IMR-90 (cell line): ENCODE measurements around the gene ZNF800. TPM values are rescaled to one million over a fixed set of nuclear protein-coding genes. Genes with fewer than 3 reads are reported as not detected.

Source experiments
- ATAC-seq: fragments of 200-7000 bp; cut with Tn5 transposase; 2 replicates; pipeline ENCODE4 v1.9.1; 2020; ENCODE audit warnings: low read depth, mild to moderate bottlenecking, moderate library complexity
- BruUV-seq: library from RNA; stranded (reverse); fragments of 400-500 nt; replicated peaks from 2 replicates; lab custom pipeline; 2021; lab: Mats Ljungman, UMichigan
- CTCF ChIA-PET: fragments of 300-600 bp; formaldehyde crosslinking; extraction: SDS; loops from one replicate; lab custom pipeline; 2021; ENCODE audit warnings: antibody characterized with exemption; lab: Yijun Ruan, JAX
- POLR2A ChIA-PET: fragments of 300-600 bp; sonication (Branson Sonifier 250); formaldehyde crosslinking; loops from one replicate; lab custom pipeline; 2022; ENCODE audit warnings: antibody characterized with exemption; ENCODE audit not compliant: unreplicated experiment; lab: Charles Lee
- DNase-seq: peaks from one replicate; pipeline ENCODE4 v3.0.0; 2013
- H2AFZ ChIP-seq: replicated peaks from 2 replicates; pipeline ENCODE3; 2013; ENCODE audit warnings: low read length, mild to moderate bottlenecking; ENCODE audit not compliant: poor library complexity
- H2AK5ac ChIP-seq: 2 replicates; pipeline ENCODE4 v1.6.1; 2013; ENCODE audit warnings: low read depth, low read length, inconsistent platforms
- H2AK9ac ChIP-seq: replicated peaks from 2 replicates; pipeline ENCODE3; 2013; ENCODE audit warnings: mild to moderate bottlenecking, low read depth, low read length, moderate library complexity; ENCODE audit not compliant: poor library complexity
- H2BK120ac ChIP-seq: 2 replicates; pipeline ENCODE4 v1.6.1; 2013; ENCODE audit warnings: low read depth, low read length, inconsistent platforms
- H2BK15ac ChIP-seq: 3 replicates; pipeline ENCODE4 v1.6.1; 2013; ENCODE audit warnings: low read depth, low read length, inconsistent platforms
- H2BK20ac ChIP-seq: 2 replicates; pipeline ENCODE4 v1.6.1; 2013; ENCODE audit warnings: low read depth, mild to moderate bottlenecking, inconsistent platforms, low read length, moderate library complexity
- H2BK5ac ChIP-seq: 2 replicates; pipeline ENCODE4 v1.6.1; 2013; ENCODE audit warnings: mild to moderate bottlenecking, low read depth, low read length, inconsistent platforms; ENCODE audit not compliant: poor library complexity, severe bottlenecking
- H3K14ac ChIP-seq: replicated peaks from 2 replicates; pipeline ENCODE4 v1.6.1; 2013; ENCODE audit warnings: low read depth, low read length, inconsistent platforms
- H3K18ac ChIP-seq: 2 replicates; pipeline ENCODE4 v1.6.1; 2013; ENCODE audit warnings: low read depth, low read length, control low read depth
- H3K23ac ChIP-seq: 2 replicates; pipeline ENCODE4 v1.6.1; 2013; ENCODE audit warnings: low read depth, low read length, inconsistent platforms
- H3K27ac ChIP-seq: 2 replicates; pipeline ENCODE4 v1.5.1; 2013; ENCODE audit warnings: mild to moderate bottlenecking, control low read depth, low read length; ENCODE audit not compliant: insufficient read depth
- H3K27me3 ChIP-seq: 2 replicates; pipeline ENCODE4 v1.6.1; 2013; ENCODE audit warnings: low read length; ENCODE audit not compliant: control insufficient read depth, insufficient read depth
- H3K36me3 ChIP-seq: 2 replicates; pipeline ENCODE4 v1.6.1; 2013; ENCODE audit warnings: low read length, mixed read lengths; ENCODE audit not compliant: control insufficient read depth, insufficient read depth
- H3K4ac ChIP-seq: 2 replicates; pipeline ENCODE4 v1.6.1; 2013; ENCODE audit warnings: low read depth, low read length, inconsistent platforms
- H3K4me1 ChIP-seq: 2 replicates; pipeline ENCODE4 v1.6.1; 2013; ENCODE audit warnings: low read length, mixed read lengths; ENCODE audit not compliant: control insufficient read depth, insufficient read depth
- H3K4me2 ChIP-seq: 2 replicates; pipeline ENCODE4 v1.6.1; 2013; ENCODE audit warnings: low read depth, mild to moderate bottlenecking, control low read depth, low read length, moderate library complexity
- H3K4me3 ChIP-seq: 2 replicates; pipeline ENCODE4 v1.5.1; 2013; ENCODE audit warnings: low read depth, mild to moderate bottlenecking, control low read depth, low read length, moderate library complexity; ENCODE audit not compliant: insufficient read depth
- H3K56ac ChIP-seq: 2 replicates; pipeline ENCODE4 v1.6.1; 2013; ENCODE audit warnings: low read length, inconsistent platforms; ENCODE audit not compliant: insufficient read depth; ENCODE audit errors: extremely low read depth
- H3K79me1 ChIP-seq, 2 experiments: 2 replicates each; pipeline ENCODE4 v1.6.1; 2013; ENCODE audit warnings: low read length in 2 of 2, inconsistent platforms in 1 of 2, low read depth in 1 of 2
- H3K9ac ChIP-seq: 2 replicates; pipeline ENCODE4 v1.6.1; 2013; ENCODE audit warnings: low read depth, low read length, control low read depth
- H3K9me1 ChIP-seq: 2 replicates; pipeline ENCODE4 v1.6.1; 2013; ENCODE audit warnings: low read length, inconsistent platforms; ENCODE audit not compliant: insufficient read depth
- H3K9me3 ChIP-seq: 2 replicates; pipeline ENCODE4 v1.6.1; 2013; ENCODE audit warnings: low read length; ENCODE audit not compliant: control insufficient read depth, insufficient read depth
- H4K20me1 ChIP-seq: 2 replicates; pipeline ENCODE4 v1.6.1; 2013; ENCODE audit warnings: low read length, inconsistent platforms; ENCODE audit not compliant: insufficient read depth
- H4K5ac ChIP-seq: 2 replicates; pipeline ENCODE4 v1.6.1; 2013; ENCODE audit warnings: mild to moderate bottlenecking, low read depth, low read length, control low read depth
- H4K8ac ChIP-seq, 2 experiments: 2 replicates each; pipeline ENCODE4 v1.6.1; 2013; ENCODE audit warnings: low read depth in 2 of 2, low read length in 2 of 2, control low read depth in 1 of 2, inconsistent platforms in 1 of 2
- H4K91ac ChIP-seq: 2 replicates; pipeline ENCODE4 v1.6.1; 2013; ENCODE audit warnings: low read depth, low read length, inconsistent platforms; ENCODE audit not compliant: insufficient read depth
- BHLHE40 ChIP-seq: fragments of 150-350 bp; IDR thresholded peaks from 2 replicates; pipeline ENCODE4 v1.6.1; 2016; ENCODE audit warnings: mild to moderate bottlenecking, low read depth, low read length
- CTCF ChIP-seq: conservative IDR thresholded peaks from 2 replicates; pipeline ENCODE4 v1.5.1; 2012; ENCODE audit warnings: mild to moderate bottlenecking, low read depth, low read length, improper control_type of control experiment
- MAFK ChIP-seq: IDR thresholded peaks from 2 replicates; pipeline ENCODE4 v1.6.1; 2012; ENCODE audit warnings: low read depth, low read length, improper control_type of control experiment
- MXI1 ChIP-seq: IDR thresholded peaks from 2 replicates; pipeline ENCODE4 v1.6.1; 2012; ENCODE audit warnings: low read depth, mild to moderate bottlenecking, low read length, moderate library complexity, borderline replicate concordance
- NFE2L2 ChIP-seq: fragments of 150-350 bp; IDR thresholded peaks from 2 replicates; pipeline ENCODE4 v1.6.1; 2016; ENCODE audit warnings: low read depth, mild to moderate bottlenecking, low read length
- RAD21 ChIP-seq: IDR thresholded peaks from 2 replicates; pipeline ENCODE4 v1.6.1; 2012; ENCODE audit warnings: low read length, improper control_type of control experiment
- USF2 ChIP-seq: fragments of 150-350 bp; IDR thresholded peaks from 2 replicates; pipeline ENCODE4 v1.6.1; 2017; ENCODE audit warnings: mild to moderate bottlenecking, antibody characterized with exemption, low read length, low read depth
- WGBS, 2 experiments: methylation state at CpG; one replicate each; pipeline versions ENCODE4 v1.1.5 to v1.1.7; 2013; ENCODE audit warnings: missing lambda C conversion rate in 2 of 2; ENCODE audit not compliant: insufficient read length in 1 of 2; ENCODE audit errors: extremely low coverage in 2 of 2; 5-methylcytosine and 5-hydroxymethylcytosine counted together
- dilution Hi-C: fragments of 300-500 bp; cut with HindIII; formaldehyde crosslinking; loops from one replicate; pipeline ENCODE4 v1.14.3; 2018; ENCODE audit warnings: low sequenced_read_pairs; ENCODE audit not compliant: unreplicated experiment
- in situ Hi-C: fragments of 300-500 bp; cut with MboI; formaldehyde crosslinking; loops from 3 replicates; pipeline ENCODE4 v1.14.3; 2019; ENCODE audit warnings: low sequenced_read_pairs, inconsistent platforms, mixed read lengths
- intact Hi-C: fragments of 100-400 bp; cut with micrococcal nuclease; formaldehyde crosslinking; loops from 2 replicates; pipeline ENCODE4 v1.10.0; 2022
- polyA plus RNA-seq, 3 experiments: library from polyadenylated mRNA; depleted of rRNA; stranded (reverse); fragments of >200 nt; gene quantifications; 2 replicates each; pipeline ENCODE4 v1.2.3, GENCODE V29; 2012; ENCODE audit warnings: low replicate concordance in 1 of 3
- total RNA-seq: library from RNA; depleted of rRNA; stranded (reverse); fragments of >200 nt; gene quantifications from 2 replicates; pipeline ENCODE4 v1.2.3, GENCODE V29; 2012

ZNF800 gene
- total and polyA plus RNA-seq, 2 of the 4 experiments (the other 2 are of a cell fraction): 6.9 to 13.1 TPM

GRCh38 chr7:127390186-127390816 is 2.2 kb downstream of the ZNF800 start:
- Histone ChIP-seq H3K23ac (no peak overlapping the region), H4K20me1 (peaks cover 6% of the 10 kb centered on the region), H3K27me3 (no peaks in the 10 kb centered on the region), H3K4me3 (no peak overlapping the region), H3K9ac (no peak overlapping the region), H2BK120ac (no peak overlapping the region), H3K4me2 (no peak overlapping the region), H3K4me1 (0 out of 2 replicates have a peak, but pooled peaks cover 2% of the 10 kb centered on the region), H3K79me1 (peaks cover 16 to 25% of the 10 kb centered on the region in 2 experiments), H2BK15ac (no peak overlapping the region), H4K91ac (no peak overlapping the region), H2BK20ac (no peak overlapping the region), H3K9me3 (no peaks in the 10 kb centered on the region), H4K5ac (no peak overlapping the region), H2AK9ac (no peak overlapping the region), H3K18ac (no peak overlapping the region), H3K9me1 (0 out of 2 replicates have a peak, but pooled peaks cover 4% of the 10 kb centered on the region), H2BK5ac (no peak overlapping the region), H3K4ac (no peak overlapping the region), H2AK5ac (no peak overlapping the region), H3K14ac (no peak overlapping the region), H3K56ac (no peak overlapping the region), H3K36me3 (peaks cover 3% of the 10 kb centered on the region; the same call in 1 of the 2 replicates), H3K27ac (no peak overlapping the region), H2AFZ (no peak overlapping the region), H4K8ac (no peak overlapping the region)
- DNase-seq (no peak), ATAC-seq (no peak)
- dilution Hi-C loops: no loop called here
- in situ Hi-C loops: no loop called here
- intact Hi-C loops: loop anchor here (5.0 kb wide), 2 partner anchors 43 to 197 kb away; partner anchors contain the start of genes ARF5 and GCC1
- no peak for TF ChIP-seq CTCF
- TF ChIP-seq NFE2L2: no peak
- no peak for TF ChIP-seq MXI1
- no peak for TF ChIP-seq BHLHE40
- no peak for TF ChIP-seq USF2
- TF ChIP-seq RAD21: no peak
- no peak for TF ChIP-seq MAFK
- no TSS peak for BruUV-seq
- no CpG with 5 or more reads among the region's 2 CpGs for WGBS, 2 experiments
- POLR2A ChIA-PET: no interaction called here
- CTCF ChIA-PET: no interaction called here
